Cardiac muscle cell (in vitro differentiated cells and primary cell): ENCODE data around the gene RNU5D-1. TPM values are rescaled to one million over a fixed set of nuclear protein-coding genes. Genes with fewer than 3 reads are reported as not detected.

Experiments used
- DNase-seq, 2 donors: peaks; one replicate each; pipeline versions ENCODE4 v3.0.0 to v3.0.0-alpha.2; 2010 to 2017; ENCODE audit warnings: low read depth in 1 of 2, low spot score in 1 of 2
- H3K27ac ChIP-seq: fragments of 200-600 bp; sonication (generic); 2 replicates; pipeline ENCODE4 v1.5.1; 2016
- H3K27me3 ChIP-seq: fragments of 200-600 bp; sonication (generic); 2 replicates; pipeline ENCODE4 v1.6.0; 2016; ENCODE audit warnings: control low read depth
- H3K36me3 ChIP-seq: fragments of 200-600 bp; sonication (generic); 2 replicates; pipeline ENCODE4 v1.5.1; 2016; ENCODE audit warnings: control low read depth
- H3K4me1 ChIP-seq: fragments of 200-600 bp; sonication (generic); 2 replicates; pipeline ENCODE4 v1.8.1; 2017; ENCODE audit warnings: low read depth, mild to moderate bottlenecking, mixed run types
- H3K4me3 ChIP-seq: fragments of 200-600 bp; sonication (generic); 2 replicates; pipeline ENCODE4 v1.5.1; 2016; ENCODE audit warnings: mild to moderate bottlenecking
- H3K9me3 ChIP-seq: fragments of 200-600 bp; sonication (generic); 2 replicates; pipeline ENCODE4 v1.5.1; 2017; ENCODE audit warnings: low read depth, mild to moderate bottlenecking, control low read depth
- CTCF ChIP-seq: IDR thresholded peaks from 2 replicates; pipeline ENCODE4 v1.5.1; 2012; ENCODE audit warnings: low read depth, mild to moderate bottlenecking, low read length
- polyA plus RNA-seq: library from polyadenylated mRNA; unstranded; fragments of >200 nt; fragmentation: Nextera tagmentation; extraction: Ambion mirVana; gene quantifications from 2 replicates; pipeline ENCODE4 v1.2.1, GENCODE V29; 2016
- total RNA-seq: library from RNA; depleted of rRNA; stranded (reverse); fragments of >200 nt; gene quantifications from 2 replicates; pipeline ENCODE4 v1.2.3, GENCODE V29; 2016

RNU5D-1 gene
- total and polyA plus RNA-seq, 2 experiments from 2014 or later: not detected

- Histone ChIP-seq H3K27me3 (no peaks in the 10 kb centered on the region), H3K9me3 (no peaks in the 10 kb centered on the region), H3K4me1 (no peaks in the 10 kb centered on the region), H3K4me3 (no peak overlapping the region), H3K27ac (no peak overlapping the region), H3K36me3 (no peaks in the 10 kb centered on the region)
- no peak for TF ChIP-seq CTCF
- no peak for DNase-seq
Measured at GRCh38 chr1:44695671-44696070, 35.3 kb downstream of the RNU5D-1 start.

- no peak for TF ChIP-seq CTCF
- H3K27me3 ChIP-seq: no peaks in the 10 kb centered on the region
- DNase-seq: no peak
Measured at GRCh38 chr1:44694863-44695478, 36.0 kb downstream of the RNU5D-1 start.

GRCh38 chr1:44693900-44694299, 37.1 kb downstream of the RNU5D-1 start:
- Histone ChIP-seq H3K4me1 (peaks cover 6% of the 10 kb centered on the region), H3K27me3 (no peaks in the 10 kb centered on the region), H3K36me3 (no peaks in the 10 kb centered on the region), H3K4me3 (no peak overlapping the region), H3K27ac (no peak overlapping the region), H3K9me3 (no peaks in the 10 kb centered on the region)
- DNase-seq: no peak
- no peak for TF ChIP-seq CTCF

More at GRCh38 chr1:44694863-44695478, 36.0 kb downstream of the RNU5D-1 start:
- Histone ChIP-seq H3K4me3 (no peak overlapping the region), H3K9me3 (no peaks in the 10 kb centered on the region), H3K27ac (no peak overlapping the region), H3K36me3 (no peaks in the 10 kb centered on the region), H3K4me1 (no peaks in the 10 kb centered on the region)

- Histone ChIP-seq H3K36me3 (no peaks in the 10 kb centered on the region), H3K4me1 (peaks cover 12% of the 10 kb centered on the region), H3K4me3 (no peak overlapping the region), H3K27ac (no peak overlapping the region), H3K9me3 (no peaks in the 10 kb centered on the region), H3K27me3 (no peaks in the 10 kb centered on the region)
- DNase-seq: no peak
- no peak for TF ChIP-seq CTCF
Measured at GRCh38 chr1:44693159-44693558, 37.8 kb downstream of the RNU5D-1 start.

DNA sequence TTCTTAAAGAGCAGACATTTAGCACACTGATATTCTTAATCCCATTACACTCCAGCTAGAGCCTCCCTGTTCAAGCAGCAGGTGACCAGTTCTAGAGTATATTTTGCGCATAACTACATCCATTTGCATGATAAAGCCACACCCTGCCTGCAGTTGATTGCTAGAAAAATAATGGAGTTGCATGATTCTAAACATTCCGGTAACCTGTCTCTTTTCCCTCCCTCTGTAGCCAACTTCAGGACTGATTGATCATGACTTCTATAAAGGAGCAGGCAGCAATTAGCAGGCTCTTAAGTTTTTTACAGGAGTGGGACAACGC, 41.6 kb downstream of the RNU5D-1 start:
- no peak for TF ChIP-seq CTCF
- Histone ChIP-seq H3K4me1 (peaks cover 12% of the 10 kb centered on the region), H3K9me3 (no peaks in the 10 kb centered on the region), H3K27me3 (no peaks in the 10 kb centered on the region), H3K36me3 (no peaks in the 10 kb centered on the region), H3K27ac (no peak overlapping the region), H3K4me3 (no peak overlapping the region)
- no peak for DNase-seq
